D341Med (cell line): ENCODE data around the gene CEP68.
"Not testable (repeated sequence)": the region's sequence is repeated elsewhere in the genome, so short reads cannot be mapped to it uniquely, and the experiment has no call there.

Experiments
- DNase-seq: peaks from one replicate; pipeline ENCODE4 v3.0.0; 2012; ENCODE audit warnings: low spot score

The CEP68 gene

DNA sequence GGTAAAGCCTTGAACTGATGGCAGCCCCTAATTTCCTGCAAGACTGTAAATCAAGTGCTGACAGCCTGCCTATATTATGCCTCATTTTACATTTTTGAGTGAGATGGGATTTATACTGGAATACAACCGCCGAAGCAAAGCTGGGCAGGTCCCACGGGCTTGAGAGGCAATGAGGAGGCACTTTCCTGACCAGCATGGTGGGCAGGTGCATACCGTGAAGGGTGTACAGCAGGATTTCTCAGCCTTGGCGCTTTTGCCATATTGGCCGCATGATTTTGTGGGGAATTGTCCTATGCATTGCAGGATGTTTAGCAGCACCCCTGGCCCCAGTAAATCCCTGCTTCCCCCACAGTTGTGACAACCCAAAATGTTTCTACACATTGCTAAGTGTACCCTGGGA lies 22.8 kb downstream of the CEP68 start:
- no peak for DNase-seq

- DNase-seq = no peak
Observed at GRCh38 chr2:65081232-65081685, 25.0 kb downstream of the CEP68 start.

DNA sequence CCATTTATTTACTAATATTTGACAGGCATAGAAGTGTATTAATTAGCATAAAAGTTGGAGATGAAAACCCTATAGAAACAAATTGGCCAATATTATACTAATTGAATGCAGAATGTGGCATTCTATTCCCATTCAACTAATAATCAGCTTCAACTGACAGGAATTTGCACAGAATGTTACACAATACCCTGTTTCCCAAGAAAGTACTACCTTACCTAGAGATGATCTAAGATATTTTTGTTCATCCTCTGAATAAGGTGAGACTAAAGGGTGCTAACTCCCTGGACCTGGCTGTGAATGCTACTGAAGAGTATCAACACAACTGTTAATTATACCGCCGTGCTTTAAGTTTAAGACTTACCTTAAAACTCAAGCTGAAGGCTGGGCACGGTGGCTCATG lies 28.9 kb downstream of the CEP68 start:
- DNase-seq = no peak

DNA sequence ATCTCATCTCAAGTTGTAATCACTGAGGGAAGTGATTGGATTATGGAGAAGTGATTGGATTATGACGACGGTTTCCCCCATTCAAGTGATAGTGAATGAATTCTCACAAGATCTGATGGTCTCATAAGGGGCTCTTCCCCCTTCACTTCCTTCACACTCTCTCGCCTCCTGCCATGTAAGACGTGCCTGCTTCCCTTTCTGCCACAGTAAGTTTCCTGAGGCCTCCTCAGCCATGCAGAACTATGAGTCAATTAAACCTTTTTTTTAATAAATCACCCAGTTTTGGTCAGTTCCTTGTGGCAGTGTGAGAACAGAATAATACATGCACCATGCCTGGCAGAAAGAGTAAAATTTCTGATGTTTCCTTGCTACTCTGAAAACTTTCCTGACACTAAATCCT lies 36.6 kb downstream of the CEP68 start:
- DNase-seq = no peak

DNA sequence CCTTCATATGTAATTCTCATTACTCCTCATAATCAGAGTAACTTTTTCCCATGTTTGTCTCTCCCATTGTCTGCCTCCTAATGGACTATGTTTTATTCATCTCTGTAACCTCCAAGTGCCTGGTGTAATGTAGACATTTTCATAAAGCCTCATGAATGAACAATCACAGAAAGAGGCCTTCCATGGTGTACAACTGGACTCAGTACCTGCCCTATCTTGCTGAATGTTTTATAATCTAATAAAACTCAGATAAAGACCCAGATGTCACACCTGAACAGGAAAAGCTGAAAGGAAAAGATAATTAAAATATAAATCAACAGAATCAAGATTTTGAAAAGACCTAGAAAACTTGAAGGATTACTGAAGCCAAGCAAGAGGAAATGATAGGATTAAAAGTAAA lies 37.0 kb downstream of the CEP68 start:
- no peak for DNase-seq

DNA sequence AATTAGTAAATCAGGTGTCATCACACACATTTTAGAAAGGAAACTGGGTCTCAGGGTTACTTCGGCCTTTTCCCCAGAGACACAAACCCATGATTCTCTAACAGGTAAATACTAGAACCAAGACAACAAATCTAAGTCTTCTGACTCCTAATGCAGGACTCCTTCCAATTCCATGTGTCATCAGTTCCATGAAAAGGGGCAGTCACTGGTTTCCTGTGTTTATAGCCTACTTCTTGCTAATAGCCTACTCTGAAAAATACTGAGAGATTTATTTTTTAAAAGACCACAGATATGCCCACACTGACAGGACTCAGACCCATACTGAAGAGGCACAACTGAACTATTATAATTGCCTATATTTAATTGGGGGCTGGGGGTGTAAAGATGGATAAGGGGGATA lies 40.7 kb downstream of the CEP68 start:
- no peak for DNase-seq

- DNase-seq = no peak
Observed at GRCh38 chr2:65097844-65098243, 41.6 kb downstream of the CEP68 start.

GRCh38 chr2:65098741-65099140 lies 42.5 kb downstream of the CEP68 start:
- DNase-seq = no peak

- DNase-seq = no peak
Observed at GRCh38 chr2:65101071-65101470, 44.9 kb downstream of the CEP68 start.

- no peak for DNase-seq
Observed at GRCh38 chr2:65103013-65103715, 46.9 kb downstream of the CEP68 start.

DNA sequence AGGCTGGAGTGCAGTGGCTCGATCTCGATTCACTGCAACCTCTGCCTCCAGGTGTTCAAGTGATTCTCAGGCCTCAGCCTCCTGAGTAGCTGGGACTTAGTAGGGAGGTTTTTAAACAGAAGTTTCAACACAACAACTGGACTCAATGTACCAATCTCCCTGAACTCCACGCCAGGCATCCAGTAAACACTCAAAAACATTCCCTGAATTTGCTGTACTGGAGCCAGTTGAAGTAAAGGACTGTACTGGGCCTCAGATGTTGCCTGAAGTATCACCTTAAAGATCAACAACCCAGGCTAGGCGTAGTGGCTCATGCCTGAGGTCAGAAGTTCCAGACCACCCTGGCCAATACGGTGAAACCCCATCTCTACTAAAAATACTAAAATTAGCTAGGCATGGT lies 51.3 kb downstream of the CEP68 start:
- DNase-seq = no peak

DNA sequence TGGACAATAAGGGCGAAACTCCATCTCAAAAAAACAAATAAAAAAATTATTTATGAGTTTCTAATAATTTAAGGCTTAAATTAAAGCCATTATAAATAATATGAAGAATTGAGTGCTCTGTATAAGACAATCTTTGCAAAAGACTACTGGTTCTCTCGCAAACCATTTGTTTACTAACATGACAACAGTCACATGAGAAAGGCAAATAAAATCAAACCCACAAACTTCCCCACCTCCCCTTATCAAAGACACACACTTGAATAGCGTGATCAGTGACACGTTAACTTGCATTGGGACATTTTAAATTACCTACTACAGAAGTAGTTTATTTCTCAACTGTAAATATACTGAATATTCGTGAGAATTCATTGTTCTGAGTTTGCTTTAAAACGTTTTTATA lies 52.6 kb downstream of the CEP68 start:
- no peak for DNase-seq

- DNase-seq = no peak
Observed at GRCh38 chr2:65112633-65113032, 56.4 kb downstream of the CEP68 start.

DNA sequence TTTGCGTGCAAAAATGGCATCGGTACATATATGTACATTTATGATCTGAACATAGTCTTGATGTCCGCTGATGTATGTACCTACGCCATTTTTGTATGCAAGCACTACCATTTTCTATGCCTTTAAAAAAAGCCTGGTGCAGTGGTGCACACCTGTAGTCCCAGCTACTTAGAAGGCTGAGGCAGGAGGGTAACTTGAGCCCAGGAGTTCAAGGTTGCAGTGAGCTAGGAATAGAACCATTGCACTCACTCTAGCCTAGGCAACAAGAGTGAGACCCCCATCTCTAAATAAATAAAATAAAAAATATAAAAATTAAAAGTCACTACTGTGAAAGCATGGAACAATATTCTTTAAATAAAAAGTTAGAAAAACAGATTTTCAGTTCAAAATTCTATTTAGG lies 57.0 kb downstream of the CEP68 start:
- no peak for DNase-seq

DNA sequence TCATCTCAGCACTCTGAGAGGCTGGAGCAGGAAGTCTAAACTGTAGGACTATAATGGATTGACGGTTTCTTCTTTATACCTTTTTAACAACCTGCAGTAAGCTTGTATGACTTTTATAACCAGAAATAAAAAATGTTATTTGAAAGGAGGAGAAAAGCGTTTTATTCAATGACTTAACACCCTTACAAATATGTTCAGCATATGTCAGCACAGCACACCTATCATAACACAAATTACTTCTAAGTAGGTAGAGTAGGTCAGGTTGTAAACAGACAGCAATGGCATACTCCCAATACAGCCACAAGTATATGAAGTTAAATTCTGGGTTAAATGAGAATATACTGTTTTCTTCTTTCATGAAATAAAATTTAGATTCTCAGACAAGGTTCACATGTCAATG lies 57.6 kb downstream of the CEP68 start:
- DNase-seq = no peak

- DNase-seq = no peak
Observed at GRCh38 chr2:65114921-65115320, 58.7 kb downstream of the CEP68 start.

DNA sequence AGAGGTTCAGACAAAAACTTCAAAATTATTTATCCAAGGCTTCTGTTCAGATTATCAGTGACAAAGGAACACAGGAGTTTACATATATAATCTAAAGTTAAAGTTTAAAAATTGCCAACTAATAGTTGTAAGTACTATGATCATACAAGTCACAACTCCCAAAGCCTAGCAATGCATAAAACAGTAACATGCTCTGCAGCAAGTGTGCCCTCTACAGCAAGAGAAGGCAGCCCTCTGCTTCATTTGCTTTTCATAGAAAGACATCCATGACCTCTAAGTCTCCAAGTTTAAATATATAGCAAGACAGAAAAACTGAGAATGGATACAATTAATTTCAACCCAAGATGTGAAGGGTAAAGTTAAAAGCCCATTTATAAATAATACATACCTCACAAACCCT lies 60.4 kb downstream of the CEP68 start:
- no peak for DNase-seq

GRCh38 chr2:65120990-65121693 lies 64.9 kb downstream of the CEP68 start:
- DNase-seq = no peak

DNA sequence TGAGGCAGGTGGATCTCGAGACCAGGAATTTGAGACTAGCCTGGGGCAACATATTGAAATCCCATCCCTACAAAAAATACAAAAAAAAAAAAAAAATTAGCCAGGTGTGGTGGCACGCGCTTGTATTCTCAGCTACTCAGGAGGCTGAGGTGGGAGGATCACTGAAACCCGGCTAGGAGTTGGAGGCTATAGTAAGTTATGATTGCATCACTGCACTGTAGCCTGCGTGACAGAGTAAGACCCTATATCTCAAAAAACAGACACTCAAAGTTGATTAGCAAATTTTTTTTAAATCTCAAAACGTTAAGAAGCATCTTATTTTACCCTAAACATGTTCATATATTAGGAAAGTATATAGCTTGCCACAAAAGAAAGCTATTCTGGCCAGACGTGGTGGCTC lies 66.1 kb downstream of the CEP68 start:
- no peak for DNase-seq

GRCh38 chr2:65125457-65125856 lies 69.2 kb downstream of the CEP68 start:
- DNase-seq = not testable (repeated sequence)

DNA sequence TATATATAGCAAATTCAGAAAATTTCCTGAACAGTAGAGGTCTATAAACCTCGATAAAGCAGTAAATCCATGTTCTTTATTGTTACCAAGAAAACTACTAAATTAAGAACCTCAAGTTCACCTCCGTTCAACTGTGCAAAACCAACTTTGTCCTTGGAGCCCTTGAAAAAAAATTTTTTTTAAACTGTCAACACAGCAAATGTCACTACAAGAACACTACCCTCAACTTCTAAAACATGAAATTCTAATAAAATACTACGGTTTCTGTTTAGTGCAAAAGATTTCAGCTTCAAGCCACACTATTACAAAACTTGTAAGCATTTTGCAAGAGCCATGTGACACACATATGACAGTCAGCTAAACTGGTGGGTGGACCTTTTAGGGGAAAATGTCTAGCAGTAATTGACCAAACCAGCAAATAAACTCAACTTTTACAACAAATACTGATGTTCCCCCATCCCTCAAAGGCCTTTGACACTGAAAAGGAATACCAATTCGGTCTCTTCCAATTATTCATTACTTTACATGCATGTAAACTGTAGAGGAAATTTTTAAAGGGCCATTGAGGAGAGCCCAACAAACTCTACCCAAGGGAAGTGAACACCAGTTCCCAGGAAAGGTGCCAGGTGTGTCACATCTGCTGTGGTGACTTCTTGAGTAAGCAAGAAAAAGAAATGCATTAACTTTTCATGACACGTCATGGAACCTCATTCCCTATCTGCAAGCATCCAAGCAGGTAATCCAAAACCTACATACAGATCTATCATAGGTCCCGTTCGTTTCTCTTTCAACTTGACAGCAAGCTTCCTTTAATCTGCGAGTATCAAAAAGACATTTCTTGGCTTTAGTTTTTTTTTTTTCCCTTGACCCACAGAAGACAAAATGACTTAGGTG lies 72.3 kb downstream of the CEP68 start:
- no peak for DNase-seq

DNA sequence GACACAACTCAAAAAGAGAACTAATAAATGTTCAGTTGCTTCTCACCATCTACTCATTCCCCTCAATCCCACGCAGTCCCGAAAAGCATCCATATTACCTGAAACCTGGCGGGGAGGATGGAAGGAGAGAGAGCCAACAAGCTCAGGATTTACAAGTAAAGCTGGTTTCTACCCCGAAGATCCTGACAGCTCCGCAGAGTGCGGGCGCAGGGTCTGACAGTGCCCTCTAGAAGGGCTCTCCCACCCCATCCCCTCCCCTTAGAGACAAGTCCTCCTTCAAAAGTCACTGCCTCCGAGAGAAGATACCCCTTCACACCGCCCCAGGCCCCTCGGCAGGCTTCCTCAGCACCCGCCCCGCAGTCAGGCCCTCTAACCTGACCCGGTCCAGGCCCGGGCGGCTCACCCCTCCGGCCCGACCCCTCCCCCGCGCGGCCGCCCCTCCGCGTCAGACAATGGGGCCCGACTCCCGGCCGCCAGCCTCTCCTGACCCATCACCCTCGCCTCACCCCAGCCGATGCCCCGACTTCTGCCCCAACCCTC lies 73.1 kb downstream of the CEP68 start:
- peak; percentile 56 for DNase-seq
